PC-9 (cell line): Measurements from ENCODE around the gene SDF2L1.

Experiments
- CTCF ChIP-seq: fragments of 200-600 bp; sonication (generic); conservative IDR thresholded peaks from 2 replicates; pipeline ENCODE4 v1.6.1; 2017; ENCODE audit warnings: mixed run types, antibody characterized with exemption, mild to moderate bottlenecking, moderate library complexity
- EZH2 ChIP-seq: fragments of 200-600 bp; sonication (generic); IDR thresholded peaks from 2 replicates; pipeline ENCODE4 v1.8.0; 2017; ENCODE audit warnings: antibody characterized with exemption, low read depth

GRCh38 chr22:21669026-21669425 lies 26.9 kb downstream of the SDF2L1 start:
- TF ChIP-seq EZH2 (no peak), CTCF (no peak)
